Measurements from ENCODE around the gene CRABP1. TPM values are rescaled to one million over a fixed set of nuclear protein-coding genes. Genes with fewer than 3 reads are reported as not detected.

CRABP1 gene
- total RNA-seq, 1 experiment from 2014 or later, result 444 TPM

GRCh38 chr15:78362716-78363380, 22.7 kb downstream of the CRABP1 start (continued):
- TF ChIP-seq ETV6 (CRISPR knock-in tag; IDR thresholded peaks at IDR 0.05) (no peak), GRHL2 (CRISPR knock-in tag; IDR thresholded peaks at IDR 0.05; ENCODE audit: insufficient replicate concordance, severe bottlenecking) (no peak), JAZF1 (CRISPR knock-in tag; IDR thresholded peaks at IDR 0.05) (no peak), ATF6 (CRISPR knock-in tag; IDR thresholded peaks at IDR 0.05) (no peak)

- Mint-ChIP-seq H3K27me3 (ENCODE audit: low read depth) (no peaks in the 10 kb centered on the region), H3K27ac (no peak overlapping the region; the same call in 1 of the 2 replicates), H3K4me3 (no peak overlapping the region), H3K36me3 (no peaks in the 10 kb centered on the region), H3K9me3 (no peaks in the 10 kb centered on the region), H3K4me1 (peaks cover 24% of the 10 kb centered on the region)
- CTCF ChIA-PET, result no interaction called here
- POLR2A ChIA-PET, result interaction anchor here (0.5 kb wide), 1 partner anchor 63 kb away, joined by 3 read pairs; no protein-coding TSS in a partner anchor
- ATAC-seq (no peak), DNase-seq (ENCODE audit: low spot score) (no peak)
- TF ChIP-seq AR (CRISPR knock-in tag; IDR thresholded peaks at IDR 0.05), result no peak
- TF ChIP-seq FOXP1 (CRISPR knock-in tag; IDR thresholded peaks at IDR 0.05; ENCODE audit: borderline replicate concordance), result no peak
- TF ChIP-seq CTCF (IDR thresholded peaks at IDR 0.05), result no peak
- no peak for TF ChIP-seq PRRX2 (CRISPR knock-in tag; IDR thresholded peaks at IDR 0.05)
- no peak for TF ChIP-seq ETV6 (CRISPR knock-in tag; IDR thresholded peaks at IDR 0.05)
- TF ChIP-seq ZNF281 (CRISPR knock-in tag; IDR thresholded peaks at IDR 0.05), result no peak
- TF ChIP-seq ESRRA (CRISPR knock-in tag; IDR thresholded peaks at IDR 0.05; ENCODE audit: borderline replicate concordance), result no peak
- no peak for TF ChIP-seq JUN (CRISPR knock-in tag; IDR thresholded peaks at IDR 0.05)
- no peak for TF ChIP-seq NR2C2 (CRISPR knock-in tag; IDR thresholded peaks at IDR 0.05)
- TF ChIP-seq ZSCAN18 (CRISPR knock-in tag; IDR thresholded peaks at IDR 0.05), result no peak
- no peak for TF ChIP-seq TEAD1 (CRISPR knock-in tag; IDR thresholded peaks at IDR 0.05)
- TF ChIP-seq NFATC4 (CRISPR knock-in tag; IDR thresholded peaks at IDR 0.05), result no peak
- no peak for TF ChIP-seq SMAD4 (CRISPR knock-in tag; IDR thresholded peaks at IDR 0.05)
- TF ChIP-seq ARID4B (CRISPR knock-in tag; IDR thresholded peaks at IDR 0.05; ENCODE audit: borderline replicate concordance), result no peak
- TF ChIP-seq ZBTB43 (CRISPR knock-in tag; IDR thresholded peaks at IDR 0.05), result no peak
- TF ChIP-seq TP53 (CRISPR knock-in tag; IDR thresholded peaks at IDR 0.05), result no peak
- no peak for TF ChIP-seq NR3C1 (CRISPR knock-in tag; conservative IDR thresholded peaks at IDR 0.05; ENCODE audit: low read depth)
These were observed 23.2 kb downstream of the CRABP1 start for GRCh38 chr15:78363381-78363734.
